HepG2 (cell line): ENCODE measurements around the gene GALNT15. TPM values are rescaled to one million over a fixed set of nuclear protein-coding genes. Genes with fewer than 3 reads are reported as not detected.
A peak's percentile ranks its signal among the peaks of the same experiment; 100 is the strongest.

Source experiments
- ATAC-seq: fragments of 200-7000 bp; cut with Tn5 transposase; 3 replicates; pipeline ENCODE4 v1.9.1; 2020; ENCODE audit warnings: mild to moderate bottlenecking, moderate library complexity
- BruUV-seq: library from RNA; stranded (reverse); fragments of 400-500 nt; replicated peaks from 2 replicates; lab custom pipeline; 2021; lab: Mats Ljungman, UMichigan
- CTCF ChIA-PET: fragments of 300-600 bp; formaldehyde crosslinking; extraction: SDS; loops from one replicate; lab custom pipeline; 2021; ENCODE audit warnings: low total read pairs, inconsistent platforms, low intra/inter-chr PET ratio; lab: Yijun Ruan, JAX
- POLR2A ChIA-PET: fragments of 350-600 bp; sonication (Branson Sonifier 250); formaldehyde crosslinking; loops from one replicate; lab custom pipeline; 2020; ENCODE audit warnings: antibody characterized with exemption, inconsistent platforms; lab: Yijun Ruan, JAX
- DNase-seq: peaks from one replicate; pipeline ENCODE4 v3.0.0-alpha.2; 2015; ENCODE audit warnings: low spot score
- FAIRE-seq: peaks from 3 replicates; lab custom pipeline; 2011; peaks lifted over from hg19 to GRCh38; lab: Jason Lieb, UNC
- H2AFZ ChIP-seq: one replicate; pipeline ENCODE4 v1.6.1; 2011; ENCODE audit warnings: low read length, inconsistent platforms
- H3K27ac ChIP-seq: fragments of 300-600 bp; 3 replicates; pipeline ENCODE4 v1.8.0; 2011; ENCODE audit warnings: mixed run types, mild to moderate bottlenecking, mixed read lengths, low read length, inconsistent platforms; ENCODE audit not compliant: insufficient read depth; ENCODE audit errors: extremely low read length
- H3K27me3 ChIP-seq, 2 experiments: fragments of 200-600 bp in 1 of 2; 2 replicates in 1 of 2; 3 replicates in 1 of 2; pipeline versions ENCODE4 v1.6.0 to v1.8.0; 2011; ENCODE audit warnings: low read length in 2 of 2, mild to moderate bottlenecking in 2 of 2, moderate library complexity in 2 of 2, inconsistent platforms in 1 of 2; ENCODE audit not compliant: insufficient read depth in 2 of 2, control insufficient read depth in 1 of 2
- H3K36me3 ChIP-seq, 2 experiments: fragments of 200-600 bp in 1 of 2; replicated peaks in 1 of 2; 2 replicates in 1 of 2; 3 replicates in 1 of 2; pipeline versions ENCODE4 v1.5.1 to v1.8.0; 2011; ENCODE audit warnings: low read length in 2 of 2, inconsistent platforms in 1 of 2; ENCODE audit not compliant: insufficient read depth in 2 of 2, control insufficient read depth in 1 of 2
- H3K4me1 ChIP-seq: 2 replicates; pipeline ENCODE4 v1.5.1; 2012; ENCODE audit warnings: low read length, inconsistent platforms; ENCODE audit not compliant: insufficient read depth
- H3K4me2 ChIP-seq: 2 replicates; pipeline ENCODE4 v1.6.0; 2011; ENCODE audit warnings: low read depth, low read length, inconsistent platforms
- H3K4me3 ChIP-seq, 3 experiments: fragments of 200-600 bp in 1 of 3; sonication (generic), shearing (Covaris generic) in 1 of 3; replicated peaks in 1 of 3; 2 replicates each; pipeline ENCODE4 v1.5.1; 2011 to 2016; ENCODE audit warnings: low read length in 3 of 3, inconsistent platforms in 2 of 3, low read depth in 2 of 3, mild to moderate bottlenecking in 2 of 3, control low read depth in 1 of 3, mixed read lengths in 1 of 3; ENCODE audit not compliant: insufficient read depth in 1 of 3
- H3K79me2 ChIP-seq: one replicate; pipeline ENCODE4 v1.6.1; 2011; ENCODE audit warnings: low read length, inconsistent platforms; ENCODE audit not compliant: insufficient read depth
- H3K9ac ChIP-seq: 2 replicates; pipeline ENCODE4 v1.6.0; 2011; ENCODE audit warnings: mild to moderate bottlenecking, low read depth, low read length, inconsistent platforms; ENCODE audit not compliant: insufficient read depth
- H3K9me3 ChIP-seq: 2 replicates; pipeline ENCODE4 v1.5.1; 2012; ENCODE audit warnings: mild to moderate bottlenecking, low read length
- H4K20me1 ChIP-seq: 2 replicates; pipeline ENCODE4 v1.6.0; 2011; ENCODE audit warnings: inconsistent platforms, mild to moderate bottlenecking, low read length, moderate library complexity; ENCODE audit not compliant: insufficient read depth
- JARID2 ChIP-seq: sonication (generic); formaldehyde crosslinking; IDR thresholded peaks from 2 replicates; pipeline ENCODE4 v1.8.1; 2023; ENCODE audit warnings: missing genetic modification reagents, inconsistent platforms; ENCODE audit not compliant: insufficient replicate concordance
- KIAA2018 ChIP-seq: sonication (generic); formaldehyde crosslinking; IDR thresholded peaks from 2 replicates; pipeline ENCODE4 v1.5.0; 2020; ENCODE audit warnings: mild to moderate bottlenecking, missing genetic modification reagents, borderline replicate concordance
- MAFK ChIP-seq, 2 experiments: IDR thresholded peaks in 1 of 2; conservative IDR thresholded peaks in 1 of 2; 2 replicates each; pipeline ENCODE4 v1.6.1; 2011; ENCODE audit warnings: improper control_type of control experiment in 2 of 2, low read length in 2 of 2
- ZNF12 ChIP-seq: sonication (generic); formaldehyde crosslinking; IDR thresholded peaks from 2 replicates; pipeline ENCODE4 v1.5.0; 2020; ENCODE audit warnings: missing genetic modification reagents
- ZNF407 ChIP-seq: sonication (generic); formaldehyde crosslinking; IDR thresholded peaks from one replicate; pipeline ENCODE4 v1.5.1; 2020; ENCODE audit warnings: mild to moderate bottlenecking, missing genetic modification reagents; ENCODE audit errors: not compliant biosample characterization
- ZNF629 ChIP-seq: sonication (generic); formaldehyde crosslinking; conservative IDR thresholded peaks from 2 replicates; pipeline ENCODE4 v1.5.0; 2020; ENCODE audit warnings: missing genetic modification reagents
- ZNF768 ChIP-seq: sonication (generic); formaldehyde crosslinking; IDR thresholded peaks from 2 replicates; pipeline ENCODE4 v1.4.0; 2020; ENCODE audit warnings: missing genetic modification reagents
- WGBS: methylation state at CpG from one replicate; pipeline ENCODE4 v1.1.6; 2017; ENCODE audit warnings: low lambda C conversion rate; 5-methylcytosine and 5-hydroxymethylcytosine counted together
- in situ Hi-C: cut with HindIII; loops from 2 replicates; pipeline ENCODE4 v1.10.0; 2017; ENCODE audit warnings: low pct_unique_long_range_greater_than_20kb; ENCODE audit not compliant: extremely low pct_ligation_motif_present
- intact Hi-C: fragments of 100-400 bp; cut with micrococcal nuclease; formaldehyde crosslinking; loops from one replicate; pipeline ENCODE4 v1.10.0; 2022; ENCODE audit not compliant: unreplicated experiment
- polyA plus RNA-seq, 8 experiments: library from polyadenylated mRNA; depleted of rRNA in 3 of 8; stranded (reverse) in 7 of 8; unstranded in 1 of 8; fragments of >200 nt; fragmentation: Illumina TruSeq in 4 of 8; extraction: Trizol in 4 of 8; gene quantifications; 2 replicates each; pipeline versions ENCODE4 v1.2.1 to v1.2.3, GENCODE V29; 2011 to 2016; ENCODE audit warnings: low read depth in 4 of 8, missing spikeins in 1 of 8, mixed read lengths in 1 of 8; ENCODE audit not compliant: insufficient read depth in 1 of 8
- total RNA-seq, 5 experiments: library from RNA; depleted of rRNA; stranded (reverse); fragments of >200 nt; fragmentation: Illumina TruSeq; extraction: Trizol; gene quantifications; 2 replicates each; pipeline ENCODE4 v1.2.3, GENCODE V29; 2016; ENCODE audit warnings: low read depth in 1 of 5

The GALNT15 gene
- total and polyA plus RNA-seq, 2 of the 13 experiments (the other 11 are each of a cell fraction or from before 2014, with no cell fraction given) = 0.02 to 0.04 TPM

GRCh38 chr3:16180737-16181134 is 6.3 kb downstream of the GALNT15 start:
- DNase-seq (no peak), ATAC-seq (no peak), FAIRE-seq (no peak)
- Histone ChIP-seq H3K4me2 (no peak overlapping the region), H3K79me2 (no peaks in the 10 kb centered on the region), H3K9ac (no peak overlapping the region), H2AFZ (no peak overlapping the region), H3K4me3 (no peak overlapping the region), H3K27ac (no peak overlapping the region), H3K36me3 (no peaks in the 10 kb centered on the region), H3K9me3 (no peaks in the 10 kb centered on the region), H3K27me3 (peaks cover 0 to 42% of the 10 kb centered on the region in 2 experiments; a peak in 2 of 5 replicates), H3K4me1 (peaks cover 19% of the 10 kb centered on the region), H4K20me1 (no peaks in the 10 kb centered on the region)
- intact Hi-C loops (no loop called here), in situ Hi-C loops (no loop called here)
- no TSS peak for BruUV-seq
- POLR2A ChIA-PET = no interaction called here
- CTCF ChIA-PET = interaction anchor here (3.9 kb wide), 1 partner anchor 132 kb away, joined by 58 read pairs; no protein-coding TSS in a partner anchor
- 44% methylated on average over 3 of the region's 3 CpGs for WGBS
- TF ChIP-seq ZNF768 (CRISPR knock-in tag) (peak; percentile 72; the same call in 1 of the 2 replicates), ZNF12 (no peak), ZNF407 (CRISPR knock-in tag) (no peak), ZNF629 (CRISPR knock-in tag) (peak; percentile 34; the same call in 1 of the 2 replicates), JARID2 (CRISPR knock-in tag) (no peak), MAFK (conservative IDR thresholded peaks at IDR 0.05 in 1 of 2, IDR thresholded peaks at IDR 0.05 in 1 of 2; ENCODE audit: low read length in 2 of 2) (peak in 1 of 2 experiments; percentile 22; a peak in 1 of 4 replicates), KIAA2018 (no peak)
